ENCODE results near the gene PPM1F.
"Not testable (repeated sequence)": the region's sequence is repeated elsewhere in the genome, so short reads cannot be mapped to it uniquely, and the experiment has no call there.

PPM1F gene

GRCh38 chr22:21903283-21903682 is 49.4 kb downstream of the PPM1F start:
- no peak overlapping the region for H3K27ac ChIP-seq
- DNase-seq (ENCODE audit: low read depth, low spot score) = no peak

- no peak for DNase-seq (ENCODE audit: low read depth, low spot score)
- H3K27ac ChIP-seq = no peak overlapping the region
Measured at GRCh38 chr22:21902296-21903087, 50.2 kb downstream of the PPM1F start.

DNA sequence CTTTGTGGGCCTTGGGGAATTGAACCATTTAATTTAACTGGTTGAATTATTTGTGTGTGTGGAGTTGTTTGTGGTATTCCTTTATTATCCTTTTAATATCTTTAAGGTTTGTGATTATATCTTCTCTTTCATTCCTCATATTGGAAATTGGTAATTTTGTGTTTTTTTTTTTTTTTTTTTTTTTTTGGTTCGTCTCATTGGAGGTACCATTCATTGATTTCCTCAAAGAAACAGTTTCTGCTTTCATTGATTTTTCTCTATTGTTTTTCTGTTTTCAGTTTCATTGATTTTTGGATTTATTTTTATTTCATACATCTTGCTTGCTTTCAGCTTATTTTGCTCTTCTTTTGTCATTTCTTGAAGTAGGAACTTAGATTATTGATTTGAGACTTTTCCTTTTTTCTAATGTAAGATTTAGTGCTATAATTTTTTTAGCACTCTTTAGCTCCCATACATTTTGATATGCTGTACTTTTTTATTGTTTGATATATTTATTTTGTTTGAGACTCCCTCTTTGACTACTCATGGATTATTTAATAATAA is 54.2 kb downstream of the PPM1F start:
- no peak overlapping the region for H3K27ac ChIP-seq

DNA sequence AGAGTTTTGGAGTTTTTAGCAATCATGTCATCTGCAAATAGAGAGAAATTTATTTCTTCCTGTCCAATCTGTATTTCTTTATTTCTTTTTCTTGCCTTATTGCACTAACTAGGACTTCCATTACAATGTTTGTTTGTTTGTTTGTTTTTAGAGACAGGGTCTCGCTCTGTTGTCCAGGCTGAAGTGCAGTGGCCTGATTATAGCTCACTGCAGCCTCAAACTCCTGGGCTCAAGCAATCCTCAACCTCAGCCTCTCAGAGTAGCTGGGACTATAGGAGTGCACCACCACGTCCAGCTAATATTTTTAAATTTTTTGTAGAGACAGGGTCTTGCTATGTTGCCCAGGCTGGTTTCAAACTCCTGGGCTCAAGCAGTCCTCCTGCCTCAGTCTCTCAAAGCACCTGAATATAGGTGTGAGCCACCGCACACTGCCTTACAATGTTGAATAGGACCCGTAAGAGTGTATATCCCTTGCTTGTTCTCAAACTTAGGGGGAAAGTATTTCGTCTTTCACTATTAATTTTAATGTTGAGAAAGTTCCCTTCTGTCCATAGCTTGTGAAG is 55.6 kb downstream of the PPM1F start:
- H3K27ac ChIP-seq = no peak overlapping the region
- DNase-seq (ENCODE audit: low read depth, low spot score) = no peak

More for the DNA sequence above, 54.2 kb downstream of the PPM1F start:
- DNase-seq (ENCODE audit: low read depth, low spot score) = no peak

DNA sequence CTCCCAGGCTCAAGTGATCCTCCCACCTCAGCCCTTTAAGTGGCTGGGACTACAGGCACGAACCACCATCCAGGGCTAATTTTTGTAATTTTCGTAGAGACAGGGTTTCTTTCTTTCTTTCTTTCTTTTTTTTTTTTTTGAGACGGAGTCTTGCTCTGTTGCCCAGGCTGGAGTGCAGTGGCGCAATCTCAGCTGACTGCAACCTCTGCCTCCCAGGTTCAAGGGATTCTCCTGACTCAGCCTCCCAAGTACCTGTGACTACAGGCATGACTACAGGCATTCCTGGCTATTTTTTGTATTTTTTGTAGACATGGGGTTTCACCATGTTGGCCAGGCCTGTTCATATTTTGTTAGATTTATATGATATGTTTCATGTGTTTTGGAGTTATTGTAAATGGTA is 56.4 kb downstream of the PPM1F start:
- DNase-seq (ENCODE audit: low read depth, low spot score); H3K27ac ChIP-seq: not testable (repeated sequence)

GRCh38 chr22:21894799-21895198 is 57.8 kb downstream of the PPM1F start:
- no peak for DNase-seq (ENCODE audit: low read depth, low spot score)
- no peak overlapping the region for H3K27ac ChIP-seq

DNA sequence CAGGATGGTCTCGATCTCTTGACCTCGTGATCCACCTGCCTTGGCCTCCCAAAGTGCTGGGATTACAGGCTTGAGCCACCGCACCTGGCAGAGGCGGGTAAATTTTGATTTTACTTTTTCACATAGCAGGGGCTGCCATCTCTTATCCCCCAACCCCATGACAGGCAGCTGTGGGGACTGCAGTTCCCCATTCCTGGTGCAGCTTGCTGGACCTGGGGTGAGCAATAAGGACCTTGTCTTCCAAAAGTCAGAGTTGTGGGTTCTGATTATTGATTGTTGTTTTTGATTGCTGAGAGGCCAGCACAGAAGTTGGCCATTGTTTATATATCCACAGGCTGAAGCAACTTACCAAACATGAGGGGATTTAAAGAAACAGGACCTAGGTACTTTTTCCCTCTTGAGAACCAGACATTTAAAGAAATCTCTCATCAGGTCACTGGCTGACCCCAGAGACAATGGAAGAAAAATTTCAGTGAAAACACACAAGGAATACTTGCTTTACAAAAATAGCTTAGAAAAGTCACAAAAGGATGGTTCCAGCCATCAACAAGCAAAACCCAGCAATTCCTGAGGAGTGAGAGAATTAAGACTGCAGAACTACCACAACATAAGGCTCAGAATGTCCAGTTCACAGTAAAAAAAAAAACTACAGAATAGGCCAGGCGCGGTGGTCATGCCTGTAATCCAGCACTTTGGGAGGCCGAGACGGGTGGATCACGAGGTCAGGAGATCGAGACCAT is 63.2 kb downstream of the PPM1F start:
- DNase-seq (ENCODE audit: low read depth, low spot score) = no peak

DNA sequence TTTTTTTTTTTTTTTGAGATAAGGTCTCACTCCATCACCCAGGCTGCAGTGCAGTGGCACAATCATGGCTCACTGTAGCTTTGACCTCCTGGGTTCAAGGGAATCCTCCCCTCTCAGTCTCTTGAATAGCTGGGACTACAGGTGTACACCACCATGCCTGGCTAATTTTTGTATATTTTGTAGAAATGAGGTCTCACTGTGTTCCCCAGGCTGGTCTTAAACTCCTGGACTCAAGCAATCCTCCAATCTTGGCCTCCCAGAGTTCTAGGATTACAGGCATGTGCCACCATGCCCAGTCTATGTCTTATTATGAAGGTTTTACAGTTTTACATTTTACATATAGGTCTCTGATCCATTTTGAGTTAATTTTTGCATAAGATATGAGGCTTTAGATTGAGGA is 64.8 kb downstream of the PPM1F start:
- no peak for DNase-seq (ENCODE audit: low read depth, low spot score)
- H3K27ac ChIP-seq = no peak overlapping the region

More for the DNA sequence above, 63.2 kb downstream of the PPM1F start:
- no peak overlapping the region for H3K27ac ChIP-seq

DNA sequence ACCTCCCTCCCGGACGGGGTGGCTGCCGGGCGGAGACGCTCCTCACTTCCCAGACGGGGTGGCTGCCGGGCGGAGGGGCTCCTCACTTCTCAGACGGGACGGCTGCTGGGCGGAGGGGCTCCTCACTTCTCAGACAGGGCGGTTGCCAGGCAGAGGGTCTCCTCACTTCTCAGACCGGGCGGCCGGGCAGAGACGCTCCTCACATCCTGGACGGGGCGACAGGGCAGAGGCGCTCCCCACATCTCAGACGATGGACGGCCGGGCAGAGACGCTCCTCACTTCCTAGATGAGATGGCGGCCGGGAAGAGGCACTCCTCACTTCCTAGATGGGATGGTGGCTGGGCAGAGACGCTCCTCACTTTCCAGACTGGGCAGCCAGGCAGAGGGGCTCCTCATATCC is 68.7 kb downstream of the PPM1F start:
- not testable (repeated sequence) for H3K27ac ChIP-seq; DNase-seq (ENCODE audit: low read depth, low spot score)

DNA sequence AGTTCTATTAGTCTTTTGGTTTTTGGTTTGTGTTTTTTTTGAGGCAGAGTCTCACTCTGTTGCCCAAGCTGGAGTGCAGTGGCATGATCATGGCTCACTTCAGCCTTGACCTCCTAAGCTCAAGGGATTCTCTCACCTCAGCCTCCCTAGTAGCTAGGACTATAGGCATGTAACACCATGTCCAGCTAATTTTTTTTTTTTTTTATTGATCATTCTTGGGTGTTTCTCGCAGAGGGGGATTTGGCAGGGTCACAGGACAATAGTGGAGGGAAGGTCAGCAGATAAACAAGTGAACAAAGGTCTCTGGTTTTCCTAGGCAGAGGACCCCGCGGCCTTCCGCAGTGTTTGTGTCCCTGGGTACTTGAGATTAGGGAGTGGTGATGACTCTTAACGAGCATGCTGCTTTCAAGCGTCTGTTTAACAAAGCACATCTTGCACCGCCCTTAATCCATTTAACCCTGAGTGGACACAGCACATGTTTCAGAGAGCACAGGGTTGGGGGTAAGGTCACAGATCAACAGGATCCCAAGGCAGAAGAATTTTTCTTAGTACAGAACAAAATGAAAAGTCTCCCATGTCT is 69.8 kb downstream of the PPM1F start:
- not testable (repeated sequence) for DNase-seq (ENCODE audit: low read depth, low spot score); H3K27ac ChIP-seq

- no peak for DNase-seq (ENCODE audit: low read depth, low spot score)
- no peak overlapping the region for H3K27ac ChIP-seq
Measured at GRCh38 chr22:21881841-21882753, 70.6 kb downstream of the PPM1F start.

GRCh38 chr22:21876486-21877176 is 76.0 kb downstream of the PPM1F start:
- no peak for DNase-seq (ENCODE audit: low read depth, low spot score)
- H3K27ac ChIP-seq = no peak overlapping the region

- DNase-seq (ENCODE audit: low read depth, low spot score); H3K27ac ChIP-seq: not testable (repeated sequence)
Measured at GRCh38 chr22:21874953-21875352, 77.7 kb downstream of the PPM1F start.

GRCh38 chr22:21873619-21874018 is 79.0 kb downstream of the PPM1F start:
- no peak for DNase-seq (ENCODE audit: low read depth, low spot score)
- no peak overlapping the region for H3K27ac ChIP-seq

DNA sequence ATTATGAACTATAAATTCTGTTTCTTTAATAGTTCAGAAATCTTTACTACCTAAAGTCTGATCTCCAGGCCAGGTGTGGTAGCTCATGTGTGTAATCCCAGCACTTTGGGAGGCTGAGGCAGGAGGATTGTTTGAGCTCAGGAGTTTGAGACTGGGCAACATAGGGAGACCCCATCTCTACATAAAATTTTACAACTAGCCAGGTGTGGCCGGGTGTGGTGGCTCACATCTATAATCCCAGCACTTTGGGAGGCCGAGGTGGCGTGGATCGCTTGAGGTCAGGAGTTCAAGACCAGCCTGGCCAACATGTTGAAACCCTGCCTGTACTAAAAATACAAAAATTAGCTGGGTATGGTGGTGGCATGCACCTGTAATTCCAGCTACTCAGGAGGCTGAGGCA is 79.9 kb downstream of the PPM1F start:
- not testable (repeated sequence) for DNase-seq (ENCODE audit: low read depth, low spot score); H3K27ac ChIP-seq
